Measurements from ENCODE around the gene WDR64.
"Not testable (repeated sequence)": the region's sequence is repeated elsewhere in the genome, so short reads cannot be mapped to it uniquely, and the experiment has no call there.

The WDR64 gene

GRCh38 chr1:241632987-241633386, 19.1 kb upstream of the WDR64 start:
- DNase-seq, result no peak

GRCh38 chr1:241635556-241636152, 16.4 kb upstream of the WDR64 start:
- DNase-seq, result no peak

GRCh38 chr1:241636291-241636690, 15.8 kb upstream of the WDR64 start:
- DNase-seq, result no peak

- DNase-seq, result no peak
Observed at GRCh38 chr1:241637046-241637590, 15.0 kb upstream of the WDR64 start.

GRCh38 chr1:241637604-241638003, 14.5 kb upstream of the WDR64 start:
- no peak for DNase-seq

GRCh38 chr1:241638099-241638682, 13.9 kb upstream of the WDR64 start:
- no peak for DNase-seq

- no peak for DNase-seq
Observed at GRCh38 chr1:241638909-241639622, 13.0 kb upstream of the WDR64 start.

- DNase-seq, result peak; percentile 58
Observed at GRCh38 chr1:241639623-241640148, 12.4 kb upstream of the WDR64 start.

- peak; percentile 93 for DNase-seq
Observed at GRCh38 chr1:241640149-241640866, 11.8 kb upstream of the WDR64 start, which contains the start of the genes CHML and OPN3. TSS of gene CHML (minus strand) at chr1:241640369. CDS start at chr1:241635766, 4,603 bp downstream. TSS of gene OPN3 (minus strand) at chr1:241640369. CDS start at chr1:241640254, 115 bp downstream.

- DNase-seq, result no peak
Observed at GRCh38 chr1:241640867-241641622, 11.0 kb upstream of the WDR64 start.

- DNase-seq, result no peak
Observed at GRCh38 chr1:241641773-241642592, 10.1 kb upstream of the WDR64 start.

GRCh38 chr1:241642593-241642944, 9.5 kb upstream of the WDR64 start:
- no peak for DNase-seq

GRCh38 chr1:241644259-241644658, 7.8 kb upstream of the WDR64 start:
- DNase-seq, result no peak

GRCh38 chr1:241645199-241645598, 6.9 kb upstream of the WDR64 start:
- no peak for DNase-seq

- DNase-seq, result no peak
Observed at GRCh38 chr1:241646201-241646600, 5.9 kb upstream of the WDR64 start.

GRCh38 chr1:241647658-241648057, 4.4 kb upstream of the WDR64 start:
- DNase-seq, result no peak

GRCh38 chr1:241648159-241648558, 3.9 kb upstream of the WDR64 start:
- no peak for DNase-seq

- DNase-seq, result no peak
Observed at GRCh38 chr1:241654019-241654418, 1.9 kb downstream of the WDR64 start.

- no peak for DNase-seq
Observed at GRCh38 chr1:241654641-241655040, 2.6 kb downstream of the WDR64 start.

GRCh38 chr1:241658081-241658793, 6.2 kb downstream of the WDR64 start:
- DNase-seq, result no peak

- not testable (repeated sequence) for DNase-seq
Observed at GRCh38 chr1:241659016-241659415, 6.9 kb downstream of the WDR64 start.
